GM21786 (cell line): ENCODE measurements around the gene ZNRF1.

Experiments used
- ATAC-seq: cut with Tn5 transposase; IDR thresholded peaks from one replicate; pipeline ENCODE4 v1.9.1; 2021; ENCODE audit not compliant: unreplicated experiment

ZNRF1 gene

GRCh38 chr16:75095204-75095621 is 96.4 kb downstream of the ZNRF1 start:
- ATAC-seq: no peak

GRCh38 chr16:75096656-75097055 is 97.8 kb downstream of the ZNRF1 start:
- ATAC-seq: no peak

GRCh38 chr16:75097191-75097761 is 98.5 kb downstream of the ZNRF1 start:
- ATAC-seq: no peak

- peak; percentile 68 for ATAC-seq
These were observed 99.4 kb downstream of the ZNRF1 start for GRCh38 chr16:75097941-75098901.

GRCh38 chr16:75099075-75099667 is 100.3 kb downstream of the ZNRF1 start:
- ATAC-seq: no peak

- peak; percentile 64 for ATAC-seq
These were observed 101.1 kb downstream of the ZNRF1 start for GRCh38 chr16:75099738-75100602.

GRCh38 chr16:75100603-75100990 is 101.8 kb downstream of the ZNRF1 start:
- no peak for ATAC-seq

- no peak for ATAC-seq
These were observed 102.8 kb downstream of the ZNRF1 start for GRCh38 chr16:75101635-75102034.

GRCh38 chr16:75102595-75102994 is 103.8 kb downstream of the ZNRF1 start:
- no peak for ATAC-seq

GRCh38 chr16:75103994-75104393 is 105.2 kb downstream of the ZNRF1 start:
- no peak for ATAC-seq

- ATAC-seq: no peak
These were observed 106.0 kb downstream of the ZNRF1 start for GRCh38 chr16:75104836-75105235.

GRCh38 chr16:75105306-75106061 is 106.7 kb downstream of the ZNRF1 start:
- no peak for ATAC-seq

GRCh38 chr16:75106351-75107274 is 107.8 kb downstream of the ZNRF1 start:
- ATAC-seq: no peak

GRCh38 chr16:75107505-75107904 is 108.7 kb downstream of the ZNRF1 start:
- ATAC-seq: no peak

GRCh38 chr16:75108792-75109731 is 110.2 kb downstream of the ZNRF1 start:
- ATAC-seq: peak; percentile 40

- ATAC-seq: no peak
These were observed 111.0 kb downstream of the ZNRF1 start for GRCh38 chr16:75109732-75110243.

GRCh38 chr16:75110637-75111513 is 112.1 kb downstream of the ZNRF1 start:
- peak; percentile 58 for ATAC-seq
